Measurements from ENCODE around the gene SRRM2.

- TF ChIP-seq CTCF (IDR thresholded peaks at IDR 0.05; ENCODE audit: insufficient read depth, low read length) (no peak), POLR2AphosphoS5 (IDR thresholded peaks at IDR 0.05; ENCODE audit: low read depth) (no peak), GABPA (IDR thresholded peaks at IDR 0.05; ENCODE audit: low read depth) (no peak)
Measured at GRCh38 chr16:2741168-2741567, 11.3 kb upstream of the SRRM2 start.
